Neural cell (in vitro differentiated cells): ENCODE measurements around the gene ZBTB7C. TPM values are rescaled to one million over a fixed set of nuclear protein-coding genes. Genes with fewer than 3 reads are reported as not detected.

ENCODE experiments used
- H2AFZ ChIP-seq: fragments of 200-600, 300-800 bp; sonication (generic), shearing (Covaris generic); 2 replicates; pipeline ENCODE4 v1.6.0; 2014; ENCODE audit warnings: low read depth, mild to moderate bottlenecking, antibody characterized with exemption, low read length, moderate library complexity
- H3F3A ChIP-seq: fragments of 200-600 bp; shearing (Covaris generic); 2 replicates; pipeline ENCODE4 v1.6.1; 2016; ENCODE audit warnings: mild to moderate bottlenecking, moderate library complexity, mixed read lengths, antibody characterized with exemption, low read length; ENCODE audit not compliant: insufficient read depth, poor library complexity, severe bottlenecking
- H3K27ac ChIP-seq: fragments of 200-600, 300-800 bp; sonication (generic), shearing (Covaris generic); 2 replicates; pipeline ENCODE4 v1.5.1; 2014; ENCODE audit warnings: mild to moderate bottlenecking, low read length, moderate library complexity
- H3K27me3 ChIP-seq: fragments of 300-800, 200-600 bp; sonication (generic), shearing (Covaris generic); 2 replicates; pipeline ENCODE4 v1.6.0; 2014; ENCODE audit warnings: mild to moderate bottlenecking, low read depth, low read length, moderate library complexity; ENCODE audit not compliant: insufficient read depth
- H3K36me3 ChIP-seq: fragments of 300-800, 200-600 bp; sonication (generic), shearing (Covaris generic); 2 replicates; pipeline ENCODE4 v1.5.1; 2014; ENCODE audit warnings: mild to moderate bottlenecking, antibody characterized with exemption, low read length, moderate library complexity; ENCODE audit not compliant: insufficient read depth
- H3K4me2 ChIP-seq: fragments of 300-800, 200-600 bp; sonication (generic), shearing (Covaris generic); 2 replicates; pipeline ENCODE4 v1.6.0; 2014; ENCODE audit warnings: mild to moderate bottlenecking, low read length
- H3K4me3 ChIP-seq: fragments of 300-800, 200-600 bp; sonication (generic), shearing (Covaris generic); 2 replicates; pipeline ENCODE4 v1.5.1; 2014; ENCODE audit warnings: mild to moderate bottlenecking, low read length, moderate library complexity
- H3K79me2 ChIP-seq: fragments of 200-600 bp; shearing (Covaris generic); replicated peaks from 2 replicates; pipeline ENCODE4 v1.6.0; 2014; ENCODE audit warnings: mild to moderate bottlenecking, low read length, moderate library complexity; ENCODE audit not compliant: insufficient read depth
- H3K9ac ChIP-seq: fragments of 300-800, 200-600 bp; sonication (generic), shearing (Covaris generic); 2 replicates; pipeline ENCODE4 v1.6.1; 2016; ENCODE audit warnings: mild to moderate bottlenecking, low read length, mixed read lengths
- H3K9me2 ChIP-seq: fragments of 200-600 bp; shearing (Covaris generic); 2 replicates; pipeline ENCODE4 v1.6.1; 2016; ENCODE audit warnings: mild to moderate bottlenecking, low read length, mixed read lengths; ENCODE audit not compliant: insufficient read depth
- H3K9me3 ChIP-seq: fragments of 200-600, 300-800 bp; sonication (generic), shearing (Covaris generic); 2 replicates; pipeline ENCODE4 v1.6.1; 2016; ENCODE audit warnings: mild to moderate bottlenecking, mixed run types, low read length, moderate library complexity, mixed read lengths
- H4K20me1 ChIP-seq: fragments of 200-600 bp; shearing (Covaris generic); 2 replicates; pipeline ENCODE4 v1.6.1; 2016; ENCODE audit warnings: mild to moderate bottlenecking, mixed run types; ENCODE audit not compliant: insufficient read depth
- CTCF ChIP-seq: fragments of 450-650 bp; IDR thresholded peaks from 2 replicates; pipeline ENCODE4 v1.5.1; 2014; ENCODE audit warnings: antibody characterized with exemption, mild to moderate bottlenecking, moderate library complexity; ENCODE audit not compliant: poor library complexity, severe bottlenecking
- EP300 ChIP-seq: fragments of 450-650 bp; conservative IDR thresholded peaks from 2 replicates; pipeline ENCODE4 v1.6.1; 2014; ENCODE audit warnings: antibody characterized with exemption, mild to moderate bottlenecking, moderate library complexity; ENCODE audit not compliant: poor library complexity, severe bottlenecking
- EZH2 ChIP-seq: fragments of 200-600, 300-800 bp; shearing (Covaris generic), sonication (generic); IDR thresholded peaks from 2 replicates; pipeline ENCODE4 v1.6.1; 2014; ENCODE audit warnings: antibody characterized with exemption, low read length, borderline replicate concordance, mild to moderate bottlenecking; ENCODE audit not compliant: insufficient read depth, poor library complexity, severe bottlenecking
- MXI1 ChIP-seq: fragments of 450-650 bp; conservative IDR thresholded peaks from 2 replicates; pipeline ENCODE4 v1.6.1; 2014; ENCODE audit warnings: antibody characterized with exemption, mild to moderate bottlenecking; ENCODE audit not compliant: poor library complexity, severe bottlenecking
- POLR2AphosphoS5 ChIP-seq: IDR thresholded peaks from 2 replicates; pipeline ENCODE4 v1.6.1; 2012
- RAD21 ChIP-seq: fragments of 450-650 bp; conservative IDR thresholded peaks from 2 replicates; pipeline ENCODE4 v1.6.1; 2014; ENCODE audit warnings: antibody characterized with exemption, mild to moderate bottlenecking, moderate library complexity
- REST ChIP-seq: IDR thresholded peaks from 2 replicates; pipeline ENCODE4 v1.6.1; 2012; ENCODE audit warnings: borderline replicate concordance
- SMC3 ChIP-seq: fragments of 450-650 bp; conservative IDR thresholded peaks from 2 replicates; pipeline ENCODE4 v1.6.1; 2014; ENCODE audit warnings: antibody characterized with exemption, mild to moderate bottlenecking, moderate library complexity; ENCODE audit not compliant: poor library complexity
- TAF1 ChIP-seq: IDR thresholded peaks from 2 replicates; pipeline ENCODE4 v1.6.1; 2012; ENCODE audit warnings: low read depth
- polyA plus RNA-seq: library from polyadenylated mRNA; depleted of rRNA; stranded (reverse); fragments of >200 nt; gene quantifications from 2 replicates; pipeline ENCODE4 v1.2.3, GENCODE V29; 2014

The ZBTB7C gene
- polyA plus RNA-seq, 1 donor from 2014 or later: 2.4 TPM

DNA sequence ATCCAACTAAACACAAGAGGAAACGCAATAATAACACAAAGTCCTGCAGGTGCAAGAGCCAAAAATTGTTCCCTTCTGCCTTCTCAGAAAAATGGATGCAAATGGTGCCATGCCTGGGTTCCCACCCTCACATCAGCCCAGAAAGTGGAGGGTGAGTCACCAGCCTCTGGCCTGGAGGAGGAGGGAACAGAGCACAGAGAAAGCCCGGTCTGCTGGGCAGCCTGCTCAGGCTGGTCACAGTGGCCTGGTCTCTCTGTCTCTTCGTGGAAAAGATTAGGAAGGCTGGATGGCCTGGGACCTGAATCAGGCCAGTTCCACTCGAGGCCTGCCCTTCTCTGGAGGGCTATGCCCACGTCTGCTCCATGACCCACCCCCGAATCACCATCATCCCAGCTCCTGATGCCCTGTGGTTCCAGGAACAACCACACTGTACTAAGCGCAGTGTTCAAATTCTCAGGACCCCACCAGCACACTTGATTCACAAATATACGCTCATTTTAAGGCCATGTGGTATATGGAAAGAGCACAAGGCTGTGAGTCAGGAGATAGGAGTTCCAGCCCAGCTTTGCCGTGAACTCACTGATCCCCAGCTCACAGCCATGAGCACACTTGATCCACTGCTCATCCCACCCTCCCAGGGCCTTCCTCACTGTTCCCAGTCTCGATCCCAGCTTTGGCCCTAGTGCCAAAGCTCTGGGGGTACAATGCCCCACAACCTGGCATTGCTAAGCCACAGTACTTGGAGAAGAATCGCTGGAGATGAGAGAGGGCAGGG, 82.1 kb downstream of the ZBTB7C start:
- Histone ChIP-seq H3K4me3 (no peak overlapping the region), H3K27ac (no peak overlapping the region), H4K20me1 (no peaks in the 10 kb centered on the region), H3F3A (no peaks in the 10 kb centered on the region), H3K79me2 (no peaks in the 10 kb centered on the region), H3K9me3 (no peaks in the 10 kb centered on the region), H3K9ac (no peak overlapping the region), H2AFZ (no peak overlapping the region), H3K4me2 (no peak overlapping the region), H3K27me3 (no peaks in the 10 kb centered on the region), H3K9me2 (no peaks in the 10 kb centered on the region), H3K36me3 (no peaks in the 10 kb centered on the region)
- TF ChIP-seq TAF1: no peak
- no peak for TF ChIP-seq RAD21

- Histone ChIP-seq H3K79me2 (no peaks in the 10 kb centered on the region), H3K9me2 (no peaks in the 10 kb centered on the region), H3K36me3 (no peaks in the 10 kb centered on the region), H3K4me2 (no peak overlapping the region), H3K27me3 (no peaks in the 10 kb centered on the region), H2AFZ (no peak overlapping the region), H3K9me3 (no peaks in the 10 kb centered on the region), H3K4me3 (no peak overlapping the region), H3K27ac (no peak overlapping the region), H3K9ac (no peak overlapping the region), H3F3A (no peaks in the 10 kb centered on the region), H4K20me1 (no peaks in the 10 kb centered on the region)
- no peak for TF ChIP-seq POLR2AphosphoS5
- TF ChIP-seq CTCF: no peak
- TF ChIP-seq EP300: no peak
- no peak for TF ChIP-seq TAF1
- no peak for TF ChIP-seq MXI1
- TF ChIP-seq RAD21: no peak
- no peak for TF ChIP-seq EZH2
- TF ChIP-seq SMC3: no peak
- TF ChIP-seq REST: no peak
Measured at GRCh38 chr18:48325115-48325665, 84.0 kb downstream of the ZBTB7C start.
